ENCODE data around the gene DRAXIN. TPM values are rescaled to one million over a fixed set of nuclear protein-coding genes. Genes with fewer than 3 reads are reported as not detected.

The DRAXIN gene
- total RNA-seq, 1 experiment from 2014 or later, result 7.0 TPM

- peak; percentile 87 for DNase-seq (ENCODE audit: low spot score)
Observed at GRCh38 chr1:11708554-11709350, 17.2 kb downstream of the DRAXIN start.

- no peak for DNase-seq (ENCODE audit: low spot score)
Observed at GRCh38 chr1:11711490-11711889, 20.0 kb downstream of the DRAXIN start.

- no peak for DNase-seq (ENCODE audit: low spot score)
Observed at GRCh38 chr1:11712285-11712684, 20.8 kb downstream of the DRAXIN start.

- no peak for DNase-seq (ENCODE audit: low spot score)
Observed at GRCh38 chr1:11713095-11713494, 21.6 kb downstream of the DRAXIN start.

GRCh38 chr1:11714831-11715575 lies 23.5 kb downstream of the DRAXIN start:
- DNase-seq (ENCODE audit: low spot score), result no peak

- DNase-seq (ENCODE audit: low spot score), result peak; percentile 26
Observed at GRCh38 chr1:11719313-11720032, 28.0 kb downstream of the DRAXIN start.

GRCh38 chr1:11720033-11720376 lies 28.5 kb downstream of the DRAXIN start:
- no peak for DNase-seq (ENCODE audit: low spot score)

- no peak for DNase-seq (ENCODE audit: low spot score)
Observed at GRCh38 chr1:11720525-11720924, 29.0 kb downstream of the DRAXIN start.

GRCh38 chr1:11721311-11721710 lies 29.8 kb downstream of the DRAXIN start:
- no peak for DNase-seq (ENCODE audit: low spot score)

- DNase-seq (ENCODE audit: low spot score), result no peak
Observed at GRCh38 chr1:11722538-11722937, 31.0 kb downstream of the DRAXIN start.

- no peak for DNase-seq (ENCODE audit: low spot score)
Observed at GRCh38 chr1:11725616-11726015, 34.1 kb downstream of the DRAXIN start.

GRCh38 chr1:11727119-11727518 lies 35.6 kb downstream of the DRAXIN start:
- no peak for DNase-seq (ENCODE audit: low spot score)

- no peak for DNase-seq (ENCODE audit: low spot score)
Observed at GRCh38 chr1:11728126-11728806, 36.8 kb downstream of the DRAXIN start.

- no peak for DNase-seq (ENCODE audit: low spot score)
Observed at GRCh38 chr1:11729155-11729497, 37.6 kb downstream of the DRAXIN start.

- no peak for DNase-seq (ENCODE audit: low spot score)
Observed at GRCh38 chr1:11729498-11730428, 38.3 kb downstream of the DRAXIN start.

- DNase-seq (ENCODE audit: low spot score), result peak; percentile 35
Observed at GRCh38 chr1:11730429-11730891, 39.0 kb downstream of the DRAXIN start.

- no peak for DNase-seq (ENCODE audit: low spot score)
Observed at GRCh38 chr1:11731691-11732283, 40.3 kb downstream of the DRAXIN start.

GRCh38 chr1:11733306-11733705 lies 41.8 kb downstream of the DRAXIN start:
- DNase-seq (ENCODE audit: low spot score), result no peak

GRCh38 chr1:11735531-11735853 lies 44.0 kb downstream of the DRAXIN start:
- DNase-seq (ENCODE audit: low spot score), result no peak
